Lung microvascular endothelial cell (primary cell): Measurements from ENCODE around the gene RAPSN. TPM values are rescaled to one million over a fixed set of nuclear protein-coding genes. Genes with fewer than 3 reads are reported as not detected.

Source experiments
- DNase-seq, 2 donors: peaks; one replicate each; pipeline versions ENCODE4 v3.0.0 to v3.0.0-alpha.2; 2010; ENCODE audit warnings: low read depth in 2 of 2
- total RNA-seq: library from RNA; depleted of rRNA; stranded (reverse); fragments of >200 nt; gene quantifications from 2 replicates; pipeline ENCODE4 v1.2.1, GENCODE V29; 2014

The RAPSN gene
- total RNA-seq = 0.20 TPM in 1 of 2 replicates, not detected in the other

DNA sequence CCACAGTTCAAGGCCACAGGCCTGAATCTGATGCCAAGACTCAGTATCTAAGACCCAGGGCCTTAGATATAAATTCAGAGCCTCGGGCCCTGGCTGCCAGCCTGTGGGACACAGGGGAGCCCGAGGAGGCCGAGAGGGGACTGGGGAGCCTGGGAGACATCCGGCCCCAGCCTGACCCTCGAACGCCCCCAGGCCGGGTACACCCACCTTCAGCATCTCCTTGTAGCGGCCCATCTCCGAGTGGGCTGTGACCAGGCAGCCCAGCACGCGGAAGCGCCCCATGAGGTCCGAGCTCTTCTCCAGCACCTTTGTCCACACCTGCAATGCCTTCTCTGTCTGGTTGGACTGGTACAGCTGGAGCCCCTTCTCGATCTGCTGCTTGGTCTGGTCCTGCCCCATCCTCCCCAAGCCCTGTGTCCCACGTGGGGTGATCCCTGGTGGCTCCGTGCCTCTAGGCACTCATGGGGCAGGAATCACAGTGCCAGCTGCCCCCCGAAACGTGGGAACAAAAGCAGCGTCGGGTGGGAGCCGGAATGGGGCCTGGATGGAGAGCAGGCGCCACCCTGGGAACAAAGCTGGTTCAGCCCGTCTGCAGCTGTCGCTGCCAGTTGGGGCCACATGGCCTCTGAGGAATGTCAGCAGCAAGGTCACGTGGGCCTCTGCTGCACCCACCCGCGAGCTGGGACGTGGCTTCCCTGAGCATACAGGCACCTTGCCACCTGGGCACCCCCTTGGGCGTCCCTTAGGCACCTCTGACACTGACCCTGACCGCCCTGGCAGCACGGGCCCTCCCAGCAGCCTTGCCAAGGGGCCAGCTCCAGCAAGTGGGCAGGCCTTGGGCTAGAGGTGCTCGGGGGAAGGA lies at the start of gene RAPSN:
Gene RAPSN (minus strand): TSS at position 571 of the 862 bp plus-strand sequence. CDS start 172 bp downstream, at position 399.
- DNase-seq = no peak

DNA sequence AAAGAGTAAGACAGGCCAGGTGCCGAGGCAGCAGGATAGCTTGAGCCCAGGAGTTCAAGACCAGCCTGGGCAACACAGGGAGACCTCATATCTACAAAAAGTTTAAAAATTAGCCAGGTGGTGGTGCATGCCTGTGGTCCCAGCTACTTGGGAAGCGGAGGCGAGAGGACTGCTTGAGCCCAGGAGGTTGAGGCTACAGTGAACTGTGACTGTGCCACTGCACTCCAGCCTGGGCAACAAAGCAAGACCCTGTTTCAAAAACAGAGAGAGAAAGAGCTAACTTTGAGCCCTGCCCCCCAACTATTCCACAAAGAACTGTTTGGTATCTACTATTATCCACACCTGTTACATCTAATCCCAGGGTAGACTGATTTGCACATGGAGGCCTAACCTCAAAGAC lies 49.2 kb upstream of the RAPSN start:
- DNase-seq = no peak

DNA sequence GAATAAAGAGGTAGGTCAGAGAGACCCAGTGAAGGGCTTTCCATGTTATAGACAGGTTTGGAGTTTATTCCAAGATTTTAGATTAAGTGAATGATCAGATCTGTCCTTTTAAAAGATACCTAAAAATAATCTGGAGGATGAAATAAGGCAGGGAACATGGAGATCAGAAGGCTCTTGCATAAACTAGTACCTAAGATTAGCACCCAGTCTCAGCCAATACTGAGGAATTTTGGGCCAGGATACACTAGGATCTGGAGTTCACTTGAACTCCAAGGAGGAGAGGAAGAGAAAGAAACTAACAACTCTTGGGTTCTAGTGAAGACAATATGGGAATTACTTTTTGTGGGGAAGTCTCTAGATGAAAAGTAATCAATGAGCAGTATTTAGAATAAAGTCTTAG lies 47.9 kb upstream of the RAPSN start:
- DNase-seq = no peak

DNA sequence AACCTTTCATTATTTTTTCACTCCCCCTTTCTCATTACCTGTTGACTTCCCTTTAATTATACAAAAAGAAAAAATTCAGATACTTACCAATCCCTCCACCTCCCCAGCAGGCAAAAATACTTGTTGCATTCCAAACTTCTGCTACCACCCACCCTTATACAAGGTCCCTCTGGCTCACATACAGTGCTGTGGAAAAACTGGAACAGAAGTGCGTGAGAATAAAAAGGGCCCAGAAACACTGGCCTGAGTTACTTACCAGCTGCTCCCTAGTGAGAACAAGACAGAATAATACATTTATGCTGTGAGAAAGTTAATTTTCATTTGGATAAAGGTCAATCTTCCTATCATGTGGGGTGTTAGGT lies 46.9 kb upstream of the RAPSN start:
- no peak for DNase-seq

DNA sequence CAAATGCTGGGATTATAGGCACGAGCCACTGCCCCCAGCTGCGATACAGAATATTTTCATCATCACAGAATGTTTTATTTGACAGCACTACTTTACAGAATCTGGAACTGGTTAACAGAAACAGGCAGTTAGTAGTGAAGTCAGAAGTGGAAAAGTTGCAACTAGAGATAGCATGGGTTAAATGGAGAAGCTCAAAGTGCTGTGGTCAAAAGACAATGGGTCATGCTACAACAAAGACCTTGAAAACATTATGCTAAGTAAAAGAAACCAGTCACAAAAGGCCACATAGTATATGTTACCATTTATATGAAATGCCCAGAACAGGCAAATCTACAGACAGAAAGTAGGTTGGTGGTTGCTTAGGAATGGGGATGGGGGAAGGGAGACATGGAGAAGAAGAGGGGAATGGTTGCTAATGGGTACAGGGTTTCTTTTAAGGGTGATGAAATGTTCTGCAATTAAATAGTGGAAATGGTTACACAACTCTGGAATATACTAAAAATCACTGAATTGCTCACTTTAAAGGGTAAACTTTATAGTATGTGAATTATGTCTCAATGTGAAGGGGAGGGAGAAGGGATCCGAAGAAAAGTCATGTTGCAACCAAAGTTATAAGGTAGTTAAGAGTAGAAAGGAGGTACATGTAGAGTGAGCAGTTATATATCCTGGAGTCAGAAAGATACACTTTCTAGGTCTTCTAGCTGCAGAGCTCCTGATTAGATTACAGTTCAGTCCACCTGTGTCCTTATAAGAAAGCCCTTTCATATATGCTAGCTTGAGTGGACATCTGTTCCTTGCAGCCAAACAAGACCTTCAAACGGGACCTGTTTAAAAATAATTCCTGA lies 46.3 kb upstream of the RAPSN start:
- DNase-seq = no peak

DNA sequence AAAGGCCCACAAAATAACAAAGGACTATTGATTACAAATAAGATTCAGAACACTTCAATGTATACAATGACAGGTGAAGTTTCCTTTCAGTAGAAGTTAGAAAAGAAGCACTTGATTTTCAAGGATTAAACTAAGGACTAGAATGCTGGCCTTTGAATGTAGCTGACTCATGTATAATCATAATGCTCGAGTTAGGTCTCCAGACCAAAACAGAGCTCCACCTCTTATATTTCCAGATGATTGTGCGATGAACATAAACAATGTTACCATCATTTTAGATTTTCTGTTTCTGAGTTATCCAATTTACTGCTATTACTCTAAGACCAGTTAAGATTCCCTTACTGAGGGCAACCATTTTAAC lies 40.4 kb upstream of the RAPSN start:
- no peak for DNase-seq

DNA sequence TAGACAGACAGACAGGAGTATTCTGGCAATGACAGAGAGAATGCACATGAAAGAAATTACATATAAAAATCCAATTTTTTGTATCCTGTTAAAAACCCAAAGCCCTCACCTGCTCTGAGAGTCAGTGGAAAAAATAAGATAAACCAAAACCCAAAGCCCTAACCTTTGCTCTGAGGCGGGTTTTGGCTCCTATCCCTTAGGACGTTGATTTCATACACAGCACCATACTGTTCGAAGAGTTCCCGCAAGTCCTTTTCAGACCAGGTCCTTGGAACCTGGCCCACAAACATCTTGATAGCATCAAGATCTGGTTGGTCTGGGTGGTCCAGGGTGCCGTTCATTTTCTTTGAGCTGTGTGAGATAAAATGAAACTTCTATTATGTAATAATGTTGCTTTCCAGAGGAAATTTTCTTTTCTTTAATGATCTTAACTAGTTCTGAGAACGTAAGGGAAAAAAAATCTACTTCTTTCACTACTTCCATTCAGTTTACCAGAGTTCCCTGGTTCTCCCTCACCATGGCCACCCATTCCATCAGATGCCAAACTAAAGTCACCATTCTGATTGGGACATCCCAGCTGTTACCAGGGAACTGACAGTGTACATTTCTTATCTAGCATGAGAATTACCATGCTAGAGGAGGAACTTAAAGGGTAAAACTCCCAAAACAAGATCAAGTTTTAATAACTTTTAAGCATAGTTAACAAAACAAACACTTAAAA lies 39.9 kb upstream of the RAPSN start:
- DNase-seq = no peak

DNA sequence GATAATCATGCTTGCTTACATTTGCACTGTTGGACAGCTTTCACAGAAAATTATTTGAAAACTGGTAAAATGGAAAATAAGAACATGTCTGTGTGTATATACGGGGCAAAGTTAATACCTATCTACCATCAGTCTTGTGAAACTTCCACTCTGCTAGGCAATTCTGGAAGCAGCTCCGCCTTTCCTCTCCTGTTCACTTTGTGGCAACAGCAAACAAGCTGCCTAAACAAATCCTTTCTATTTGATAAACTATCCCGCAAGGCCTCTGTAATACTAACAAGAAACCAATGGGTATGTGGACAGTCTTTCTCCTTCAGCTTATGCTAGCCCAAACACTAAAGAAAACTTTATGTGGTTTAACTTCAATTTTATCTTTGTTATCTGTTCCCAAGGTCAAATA lies 39.2 kb upstream of the RAPSN start:
- DNase-seq = no peak

DNA sequence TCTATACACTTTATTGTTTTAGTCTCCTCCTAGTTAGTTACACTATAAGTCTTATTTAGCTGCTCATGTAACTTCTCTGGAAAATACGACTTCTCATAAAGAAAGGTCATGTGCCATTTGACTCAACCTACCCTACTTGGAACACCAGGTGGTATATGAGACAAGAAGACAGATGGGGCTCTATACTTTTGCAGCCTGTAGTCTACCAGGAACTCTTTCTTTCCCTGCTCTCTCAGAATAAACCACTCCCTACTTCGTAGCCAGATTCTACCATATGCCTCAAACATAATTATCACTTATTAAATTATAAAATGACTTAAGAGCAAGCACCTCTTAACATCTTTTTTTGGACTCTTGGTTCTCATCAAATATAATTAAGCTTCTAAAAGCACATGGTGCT lies 38.5 kb upstream of the RAPSN start:
- no peak for DNase-seq

DNA sequence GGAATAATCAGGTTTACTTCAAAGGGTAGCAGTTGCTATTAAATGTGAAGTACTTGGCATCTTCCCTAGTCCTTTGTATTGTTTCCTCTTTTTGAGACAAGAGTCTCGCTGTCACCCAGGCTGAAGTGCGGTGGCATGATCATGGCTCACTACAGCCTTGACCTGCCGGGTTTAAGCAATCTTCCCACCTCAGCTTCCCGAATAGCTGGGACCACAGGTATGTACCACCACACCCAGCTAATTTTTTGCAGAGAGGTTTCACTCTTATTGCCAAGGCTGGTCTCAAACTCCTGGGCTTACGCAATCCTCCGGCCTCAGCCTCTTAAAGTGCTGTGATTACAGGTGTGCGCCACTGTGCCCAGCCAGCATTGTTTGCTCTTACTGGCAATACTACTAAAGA lies 36.2 kb upstream of the RAPSN start:
- no peak for DNase-seq

DNA sequence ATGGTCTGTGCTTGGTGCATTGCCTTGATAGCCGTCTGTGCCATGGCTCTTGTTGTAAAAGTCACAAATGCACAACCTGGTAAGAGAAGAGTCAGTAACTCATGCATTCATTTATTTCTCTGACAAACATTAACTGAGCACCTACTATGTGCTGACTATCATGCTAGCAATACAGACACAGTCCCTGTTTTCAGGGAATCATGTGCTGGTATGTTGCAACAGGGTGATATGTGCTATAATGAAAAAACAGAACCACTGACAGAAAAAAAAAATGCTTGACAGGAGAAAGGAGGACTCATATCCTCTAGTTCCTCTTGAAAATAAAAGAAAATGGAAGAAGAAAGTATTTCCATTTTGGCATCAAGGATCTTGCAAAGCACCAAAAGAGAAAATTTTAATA lies 34.5 kb upstream of the RAPSN start:
- no peak for DNase-seq

DNA sequence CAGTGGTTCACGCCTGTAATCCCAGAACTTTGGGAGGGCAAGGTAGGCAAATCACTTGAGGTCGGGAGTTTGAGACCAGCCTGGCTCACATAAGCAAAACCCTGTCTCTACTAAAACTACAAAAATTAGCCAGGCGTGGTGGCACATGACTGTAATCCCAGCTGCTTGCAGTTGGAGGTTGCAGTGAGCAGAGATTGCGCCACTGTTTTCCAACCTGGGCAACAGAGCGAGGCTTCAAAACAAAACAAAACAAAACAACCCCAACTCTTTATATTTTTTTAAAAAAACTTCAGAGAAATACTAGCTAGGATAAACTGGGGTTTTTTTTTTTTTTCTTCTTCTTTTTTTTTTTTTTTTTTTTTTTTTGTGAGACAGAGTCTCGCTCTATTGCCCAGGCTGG lies 31.8 kb upstream of the RAPSN start:
- no peak for DNase-seq

DNA sequence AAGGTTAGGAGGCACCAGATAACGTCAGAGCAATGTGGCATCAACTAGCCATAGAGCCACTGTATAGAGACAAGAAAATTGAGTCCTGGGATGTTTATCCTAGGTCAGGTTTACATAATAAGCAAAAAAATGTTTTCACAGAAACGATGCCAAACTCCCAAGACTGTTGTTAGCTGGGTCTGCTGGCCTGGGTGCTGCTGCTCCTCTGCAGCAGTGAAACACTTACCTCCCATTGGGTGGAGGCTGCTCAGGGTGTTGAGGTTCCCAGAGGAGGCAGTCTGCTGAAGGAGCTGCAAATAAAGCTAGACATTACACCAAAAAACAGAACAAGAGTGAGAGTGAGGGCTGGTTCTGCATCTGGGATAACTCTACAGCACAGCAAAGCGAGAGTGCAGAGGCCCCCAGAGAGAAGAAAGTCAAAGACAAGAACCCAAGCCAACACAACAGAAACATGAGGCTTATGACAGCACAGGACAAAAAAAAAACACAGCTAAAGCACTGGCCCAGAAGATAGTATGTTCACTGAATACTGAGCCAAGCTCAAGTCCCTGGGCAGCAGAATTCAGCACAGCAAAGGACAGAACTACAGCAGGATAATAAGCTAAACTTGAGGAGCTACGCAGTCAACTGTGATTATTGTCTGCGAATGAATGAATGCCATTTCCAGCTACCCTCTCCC lies 29.9 kb upstream of the RAPSN start:
- no peak for DNase-seq

DNA sequence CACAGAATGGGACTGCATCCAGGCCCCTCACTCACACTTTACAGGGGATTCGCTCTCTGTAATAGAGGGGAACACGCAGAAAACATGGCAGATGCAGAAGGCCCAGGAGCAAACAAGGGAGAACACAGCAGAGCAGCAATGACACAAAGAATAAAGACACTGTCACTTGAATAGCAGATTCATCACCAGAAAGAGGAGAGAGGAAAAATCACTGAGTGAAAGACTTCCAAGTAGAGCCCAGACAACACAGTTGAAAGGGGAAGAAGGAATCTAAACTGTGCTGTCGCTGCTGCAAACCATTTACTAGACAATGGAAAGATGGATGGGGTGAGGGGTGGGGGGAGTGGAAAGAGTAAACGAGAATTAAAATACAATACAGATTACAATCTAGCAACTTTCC lies 28.8 kb upstream of the RAPSN start:
- DNase-seq = peak; percentile 17 to 74

DNA sequence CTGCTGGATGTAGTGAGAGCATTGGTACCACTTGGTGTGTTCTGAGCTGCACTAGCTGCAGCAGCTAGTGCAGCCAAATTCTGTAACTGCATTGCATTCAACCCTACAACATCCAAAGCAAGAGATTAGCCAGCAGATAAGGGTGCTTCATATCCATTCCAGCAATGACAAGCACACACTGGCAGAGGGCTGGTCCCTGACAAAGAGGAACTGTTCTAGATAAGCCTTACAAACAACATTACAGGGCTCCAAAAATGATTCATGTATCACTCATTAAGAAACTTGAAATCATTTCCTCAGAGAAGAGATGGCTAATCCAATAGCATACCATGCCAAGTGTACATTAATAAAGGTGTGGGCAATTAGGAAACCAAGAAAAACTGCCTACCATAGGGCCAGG lies 28.4 kb upstream of the RAPSN start:
- DNase-seq = peak; percentile 48 to 65

DNA sequence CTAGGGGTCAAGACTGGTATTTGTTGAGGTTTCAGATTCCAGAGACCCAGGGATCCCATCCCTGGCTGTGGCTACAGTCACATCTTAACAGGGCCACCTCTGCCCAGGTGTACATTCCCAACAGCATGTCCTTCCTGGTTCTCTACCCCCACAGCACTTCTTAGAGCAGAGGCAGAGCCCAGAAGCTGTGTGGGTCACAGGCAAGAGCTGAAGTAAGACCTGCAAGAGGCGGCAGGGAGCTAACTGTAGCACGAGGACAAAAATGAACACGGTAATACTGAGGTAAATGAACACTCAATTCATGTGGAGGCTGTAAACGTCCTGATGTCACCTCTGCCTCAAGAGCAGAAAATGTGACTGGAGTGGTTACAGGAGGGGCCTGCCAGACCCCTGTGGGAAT lies 21.7 kb upstream of the RAPSN start:
- DNase-seq = no peak

DNA sequence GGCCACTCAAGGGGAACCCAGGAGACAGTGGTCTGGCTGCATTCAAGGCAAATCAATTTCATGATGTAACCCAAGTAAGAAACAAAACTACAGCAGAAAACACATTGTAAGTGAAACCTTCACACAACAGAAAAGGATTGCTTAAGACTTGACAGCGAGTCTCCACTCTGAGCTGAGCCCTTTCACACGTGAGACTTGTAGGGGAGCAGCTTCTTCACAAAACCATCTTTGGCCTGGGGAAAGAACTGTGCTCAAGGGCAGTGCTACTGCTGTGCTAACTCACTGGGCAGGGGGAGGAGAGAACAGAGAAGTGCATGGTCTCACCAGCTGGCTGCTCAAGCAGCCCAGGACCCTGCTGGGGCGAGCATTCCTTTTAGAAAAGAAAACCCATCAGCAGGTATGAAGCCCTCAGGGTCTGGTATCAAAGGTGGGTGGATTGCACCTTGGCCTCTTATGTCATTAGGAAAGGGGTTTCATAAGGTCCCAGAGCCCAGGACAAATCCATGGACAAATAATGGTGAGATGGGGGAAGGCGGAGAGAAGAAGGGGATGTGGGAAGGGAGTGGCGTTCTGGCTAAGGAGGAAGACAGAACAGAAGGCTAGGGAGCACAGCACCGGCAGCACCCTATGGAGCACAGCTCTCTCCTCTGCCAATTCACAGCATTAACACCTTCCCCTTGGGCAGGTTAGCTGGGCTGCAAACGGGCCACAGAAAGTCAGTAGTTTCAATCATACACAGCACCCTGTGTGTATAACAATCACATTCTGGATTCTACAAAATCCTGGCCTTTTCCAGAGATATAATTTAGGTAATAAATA lies 20.6 kb upstream of the RAPSN start:
- no peak for DNase-seq

DNA sequence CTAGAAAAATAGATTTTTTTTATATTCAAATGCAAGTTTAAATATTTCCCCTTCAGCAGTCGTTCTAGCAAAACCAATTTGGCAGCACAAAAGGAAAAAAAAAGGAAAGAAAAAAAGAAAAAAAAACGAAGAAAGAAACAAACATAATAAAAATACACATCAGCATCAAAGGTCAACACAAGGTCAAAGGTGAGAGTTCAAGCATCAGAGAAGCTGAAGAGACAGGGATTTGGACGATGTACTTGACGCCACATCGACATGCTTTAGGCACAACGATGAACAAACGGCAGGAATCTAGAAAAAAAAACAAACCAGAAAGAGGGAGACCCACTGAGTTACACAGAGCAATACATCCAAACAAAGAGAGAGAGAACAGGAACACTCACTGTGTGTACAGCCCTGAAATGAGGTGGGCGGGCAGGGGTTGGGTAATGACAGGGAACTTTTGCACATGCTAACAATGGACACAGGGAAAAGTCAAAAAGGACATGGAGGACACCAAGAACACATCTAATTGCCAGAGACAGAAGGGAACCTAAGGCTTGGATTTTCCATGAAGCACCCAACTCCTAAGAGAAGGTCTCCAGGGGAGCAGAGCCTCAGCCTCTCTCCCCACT lies 19.8 kb upstream of the RAPSN start:
- peak in 1 of 2 donors; percentile 25 for DNase-seq

DNA sequence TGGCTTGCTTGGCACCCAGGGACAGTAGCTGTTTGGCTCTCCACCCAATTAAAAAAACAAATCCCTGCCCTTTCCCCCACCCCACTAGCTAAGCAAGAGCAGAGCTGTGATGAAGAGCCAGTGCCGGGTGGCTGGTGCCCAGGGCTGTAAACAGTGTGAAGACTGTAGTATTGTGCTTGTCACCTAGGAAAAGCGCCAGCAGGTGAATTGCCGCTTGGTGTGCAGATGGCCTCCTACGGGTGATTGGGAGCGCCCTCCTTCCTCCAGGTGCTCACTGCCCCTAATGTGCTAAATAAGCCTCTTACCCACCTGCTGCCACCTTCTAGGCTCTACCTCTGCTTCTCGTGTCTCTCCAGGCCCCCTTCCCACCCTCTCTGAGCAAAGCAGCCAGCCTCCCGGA lies 18.4 kb upstream of the RAPSN start:
- DNase-seq = peak in 1 of 2 donors; percentile 24

DNA sequence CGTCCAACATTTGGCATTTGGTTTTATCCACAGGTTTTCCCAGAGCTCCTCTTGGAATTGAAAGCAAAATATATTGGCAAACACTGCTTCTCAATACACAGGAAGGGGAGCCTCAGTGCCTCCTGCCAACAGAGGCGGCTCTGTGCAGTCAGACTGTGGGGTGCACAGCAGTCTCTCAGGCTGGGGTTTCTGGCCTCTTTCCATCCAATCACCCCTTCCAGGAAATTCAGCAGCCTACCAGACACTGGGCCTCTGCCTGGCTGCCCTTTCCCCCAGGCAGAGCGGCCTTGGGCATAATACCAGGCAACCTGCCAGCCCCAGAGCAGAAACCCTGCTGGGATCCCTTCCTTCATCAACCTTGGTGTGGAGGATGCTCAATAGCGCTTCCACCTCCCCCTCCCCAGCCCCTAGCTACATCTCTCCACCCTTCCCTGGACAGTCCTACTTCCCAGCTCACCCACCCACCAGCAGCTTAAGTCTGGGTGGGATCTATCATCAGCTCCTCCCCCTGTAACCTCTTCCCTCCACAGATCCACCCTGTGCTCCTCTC lies 17.8 kb upstream of the RAPSN start:
- DNase-seq = peak; percentile 64 to 79
